IMR-90 (cell line): ENCODE measurements around the gene SLC37A3. TPM values are rescaled to one million over a fixed set of nuclear protein-coding genes. Genes with fewer than 3 reads are reported as not detected.
"Not testable (repeated sequence)": the region's sequence is repeated elsewhere in the genome, so short reads cannot be mapped to it uniquely, and the experiment has no call there.

Source experiments
- ATAC-seq: fragments of 200-7000 bp; cut with Tn5 transposase; 2 replicates; pipeline ENCODE4 v1.9.1; 2020; ENCODE audit warnings: low read depth, mild to moderate bottlenecking, moderate library complexity
- BruUV-seq: library from RNA; stranded (reverse); fragments of 400-500 nt; replicated peaks from 2 replicates; lab custom pipeline; 2021; lab: Mats Ljungman, UMichigan
- CTCF ChIA-PET: fragments of 300-600 bp; formaldehyde crosslinking; extraction: SDS; loops from one replicate; lab custom pipeline; 2021; ENCODE audit warnings: antibody characterized with exemption; lab: Yijun Ruan, JAX
- POLR2A ChIA-PET: fragments of 300-600 bp; sonication (Branson Sonifier 250); formaldehyde crosslinking; loops from one replicate; lab custom pipeline; 2022; ENCODE audit warnings: antibody characterized with exemption; ENCODE audit not compliant: unreplicated experiment; lab: Charles Lee
- DNase-seq: peaks from one replicate; pipeline ENCODE4 v3.0.0; 2013
- H2AFZ ChIP-seq: replicated peaks from 2 replicates; pipeline ENCODE3; 2013; ENCODE audit warnings: low read length, mild to moderate bottlenecking; ENCODE audit not compliant: poor library complexity
- H2AK5ac ChIP-seq: 2 replicates; pipeline ENCODE4 v1.6.1; 2013; ENCODE audit warnings: low read depth, low read length, inconsistent platforms
- H2AK9ac ChIP-seq: replicated peaks from 2 replicates; pipeline ENCODE3; 2013; ENCODE audit warnings: mild to moderate bottlenecking, low read depth, low read length, moderate library complexity; ENCODE audit not compliant: poor library complexity
- H2BK120ac ChIP-seq: 2 replicates; pipeline ENCODE4 v1.6.1; 2013; ENCODE audit warnings: low read depth, low read length, inconsistent platforms
- H2BK15ac ChIP-seq: 3 replicates; pipeline ENCODE4 v1.6.1; 2013; ENCODE audit warnings: low read depth, low read length, inconsistent platforms
- H2BK20ac ChIP-seq: 2 replicates; pipeline ENCODE4 v1.6.1; 2013; ENCODE audit warnings: low read depth, mild to moderate bottlenecking, inconsistent platforms, low read length, moderate library complexity
- H2BK5ac ChIP-seq: 2 replicates; pipeline ENCODE4 v1.6.1; 2013; ENCODE audit warnings: mild to moderate bottlenecking, low read depth, low read length, inconsistent platforms; ENCODE audit not compliant: poor library complexity, severe bottlenecking
- H3K14ac ChIP-seq: replicated peaks from 2 replicates; pipeline ENCODE4 v1.6.1; 2013; ENCODE audit warnings: low read depth, low read length, inconsistent platforms
- H3K18ac ChIP-seq: 2 replicates; pipeline ENCODE4 v1.6.1; 2013; ENCODE audit warnings: low read depth, low read length, control low read depth
- H3K23ac ChIP-seq: 2 replicates; pipeline ENCODE4 v1.6.1; 2013; ENCODE audit warnings: low read depth, low read length, inconsistent platforms
- H3K27ac ChIP-seq: 2 replicates; pipeline ENCODE4 v1.5.1; 2013; ENCODE audit warnings: mild to moderate bottlenecking, control low read depth, low read length; ENCODE audit not compliant: insufficient read depth
- H3K27me3 ChIP-seq: 2 replicates; pipeline ENCODE4 v1.6.1; 2013; ENCODE audit warnings: low read length; ENCODE audit not compliant: control insufficient read depth, insufficient read depth
- H3K36me3 ChIP-seq: 2 replicates; pipeline ENCODE4 v1.6.1; 2013; ENCODE audit warnings: low read length, mixed read lengths; ENCODE audit not compliant: control insufficient read depth, insufficient read depth
- H3K4ac ChIP-seq: 2 replicates; pipeline ENCODE4 v1.6.1; 2013; ENCODE audit warnings: low read depth, low read length, inconsistent platforms
- H3K4me1 ChIP-seq: 2 replicates; pipeline ENCODE4 v1.6.1; 2013; ENCODE audit warnings: low read length, mixed read lengths; ENCODE audit not compliant: control insufficient read depth, insufficient read depth
- H3K4me2 ChIP-seq: 2 replicates; pipeline ENCODE4 v1.6.1; 2013; ENCODE audit warnings: low read depth, mild to moderate bottlenecking, control low read depth, low read length, moderate library complexity
- H3K4me3 ChIP-seq: 2 replicates; pipeline ENCODE4 v1.5.1; 2013; ENCODE audit warnings: low read depth, mild to moderate bottlenecking, control low read depth, low read length, moderate library complexity; ENCODE audit not compliant: insufficient read depth
- H3K56ac ChIP-seq: 2 replicates; pipeline ENCODE4 v1.6.1; 2013; ENCODE audit warnings: low read length, inconsistent platforms; ENCODE audit not compliant: insufficient read depth; ENCODE audit errors: extremely low read depth
- H3K79me1 ChIP-seq, 2 experiments: 2 replicates each; pipeline ENCODE4 v1.6.1; 2013; ENCODE audit warnings: low read length in 2 of 2, inconsistent platforms in 1 of 2, low read depth in 1 of 2
- H3K9ac ChIP-seq: 2 replicates; pipeline ENCODE4 v1.6.1; 2013; ENCODE audit warnings: low read depth, low read length, control low read depth
- H3K9me1 ChIP-seq: 2 replicates; pipeline ENCODE4 v1.6.1; 2013; ENCODE audit warnings: low read length, inconsistent platforms; ENCODE audit not compliant: insufficient read depth
- H3K9me3 ChIP-seq: 2 replicates; pipeline ENCODE4 v1.6.1; 2013; ENCODE audit warnings: low read length; ENCODE audit not compliant: control insufficient read depth, insufficient read depth
- H4K20me1 ChIP-seq: 2 replicates; pipeline ENCODE4 v1.6.1; 2013; ENCODE audit warnings: low read length, inconsistent platforms; ENCODE audit not compliant: insufficient read depth
- H4K5ac ChIP-seq: 2 replicates; pipeline ENCODE4 v1.6.1; 2013; ENCODE audit warnings: mild to moderate bottlenecking, low read depth, low read length, control low read depth
- H4K8ac ChIP-seq, 2 experiments: 2 replicates each; pipeline ENCODE4 v1.6.1; 2013; ENCODE audit warnings: low read depth in 2 of 2, low read length in 2 of 2, control low read depth in 1 of 2, inconsistent platforms in 1 of 2
- H4K91ac ChIP-seq: 2 replicates; pipeline ENCODE4 v1.6.1; 2013; ENCODE audit warnings: low read depth, low read length, inconsistent platforms; ENCODE audit not compliant: insufficient read depth
- WGBS, 2 experiments: methylation state at CpG; one replicate each; pipeline versions ENCODE4 v1.1.5 to v1.1.7; 2013; ENCODE audit warnings: missing lambda C conversion rate in 2 of 2; ENCODE audit not compliant: insufficient read length in 1 of 2; ENCODE audit errors: extremely low coverage in 2 of 2; 5-methylcytosine and 5-hydroxymethylcytosine counted together
- dilution Hi-C: fragments of 300-500 bp; cut with HindIII; formaldehyde crosslinking; loops from one replicate; pipeline ENCODE4 v1.14.3; 2018; ENCODE audit warnings: low sequenced_read_pairs; ENCODE audit not compliant: unreplicated experiment
- in situ Hi-C: fragments of 300-500 bp; cut with MboI; formaldehyde crosslinking; loops from 3 replicates; pipeline ENCODE4 v1.14.3; 2019; ENCODE audit warnings: low sequenced_read_pairs, inconsistent platforms, mixed read lengths
- intact Hi-C: fragments of 100-400 bp; cut with micrococcal nuclease; formaldehyde crosslinking; loops from 2 replicates; pipeline ENCODE4 v1.10.0; 2022
- polyA plus RNA-seq, 3 experiments: library from polyadenylated mRNA; depleted of rRNA; stranded (reverse); fragments of >200 nt; gene quantifications; 2 replicates each; pipeline ENCODE4 v1.2.3, GENCODE V29; 2012; ENCODE audit warnings: low replicate concordance in 1 of 3
- total RNA-seq: library from RNA; depleted of rRNA; stranded (reverse); fragments of >200 nt; gene quantifications from 2 replicates; pipeline ENCODE4 v1.2.3, GENCODE V29; 2012

Gene SLC37A3
- total and polyA plus RNA-seq, 2 of the 4 experiments (the other 2 are of a cell fraction) = 43.2 to 45.3 TPM

GRCh38 chr7:140320078-140320477 is 78.3 kb downstream of the SLC37A3 start:
- H2BK15ac ChIP-seq, H2BK5ac ChIP-seq, CTCF ChIA-PET, H2BK20ac ChIP-seq, ATAC-seq, H4K91ac ChIP-seq, H3K23ac ChIP-seq, BruUV-seq, H3K9me1 ChIP-seq, H3K9me3 ChIP-seq, H4K20me1 ChIP-seq, H3K27me3 ChIP-seq, dilution Hi-C loops, H3K27ac ChIP-seq, intact Hi-C loops, POLR2A ChIA-PET, DNase-seq, H3K79me1 ChIP-seq, H2AK5ac ChIP-seq, H3K9ac ChIP-seq, H3K18ac ChIP-seq, H4K8ac ChIP-seq, H2AFZ ChIP-seq, H3K36me3 ChIP-seq, H4K5ac ChIP-seq, H3K14ac ChIP-seq, H2AK9ac ChIP-seq, H3K4ac ChIP-seq, H3K56ac ChIP-seq, H2BK120ac ChIP-seq, H3K4me2 ChIP-seq, H3K4me3 ChIP-seq: not testable (repeated sequence)
- H3K4me1 ChIP-seq = peaks cover 12% of the 10 kb centered on the region
- in situ Hi-C loops = loop anchor here (10.0 kb wide), 1 partner anchor 145 kb away; the partner anchor contains the start of gene KDM7A
- WGBS, 2 experiments = no CpG with 5 or more reads among the region's 4 CpGs
